Activated CD8-positive, alpha-beta memory T cell treated with anti-CD3 and anti-CD28 coated beads, Interleukin-2, amount 50 U/mL, for 24 hours (primary cell): ENCODE results near the gene PPP2R2C.

Experiments
- DNase-seq: peaks from one replicate; pipeline ENCODE4 v3.0.0-alpha.2; 2020; ENCODE audit errors: extremely low read depth

Gene PPP2R2C

GRCh38 chr4:6332042-6332668 is 140.3 kb downstream of the PPP2R2C start:
- no peak for DNase-seq

DNA sequence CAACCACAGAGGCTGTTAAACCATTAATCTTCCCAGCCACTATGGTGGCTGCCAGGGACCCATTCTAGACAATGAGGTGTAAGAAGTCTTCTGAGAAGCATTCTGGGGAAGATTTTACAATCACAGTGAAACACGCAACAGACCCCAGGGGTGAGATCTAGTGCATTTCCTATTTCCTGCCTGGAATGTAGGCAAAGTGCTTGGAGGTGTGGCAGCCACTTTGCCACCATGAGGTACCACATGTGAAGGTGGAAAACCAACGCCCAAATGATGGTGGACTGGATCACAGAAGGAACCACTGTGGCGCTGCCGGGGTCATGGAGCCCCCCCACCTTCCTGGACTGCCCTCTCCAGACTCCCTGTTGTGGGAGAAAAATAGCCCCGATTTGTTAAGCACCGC is 140.9 kb downstream of the PPP2R2C start:
- no peak for DNase-seq

- no peak for DNase-seq
Observed at GRCh38 chr4:6331018-6331417, 141.4 kb downstream of the PPP2R2C start.

GRCh38 chr4:6330384-6330767 is 142.0 kb downstream of the PPP2R2C start:
- no peak for DNase-seq

DNA sequence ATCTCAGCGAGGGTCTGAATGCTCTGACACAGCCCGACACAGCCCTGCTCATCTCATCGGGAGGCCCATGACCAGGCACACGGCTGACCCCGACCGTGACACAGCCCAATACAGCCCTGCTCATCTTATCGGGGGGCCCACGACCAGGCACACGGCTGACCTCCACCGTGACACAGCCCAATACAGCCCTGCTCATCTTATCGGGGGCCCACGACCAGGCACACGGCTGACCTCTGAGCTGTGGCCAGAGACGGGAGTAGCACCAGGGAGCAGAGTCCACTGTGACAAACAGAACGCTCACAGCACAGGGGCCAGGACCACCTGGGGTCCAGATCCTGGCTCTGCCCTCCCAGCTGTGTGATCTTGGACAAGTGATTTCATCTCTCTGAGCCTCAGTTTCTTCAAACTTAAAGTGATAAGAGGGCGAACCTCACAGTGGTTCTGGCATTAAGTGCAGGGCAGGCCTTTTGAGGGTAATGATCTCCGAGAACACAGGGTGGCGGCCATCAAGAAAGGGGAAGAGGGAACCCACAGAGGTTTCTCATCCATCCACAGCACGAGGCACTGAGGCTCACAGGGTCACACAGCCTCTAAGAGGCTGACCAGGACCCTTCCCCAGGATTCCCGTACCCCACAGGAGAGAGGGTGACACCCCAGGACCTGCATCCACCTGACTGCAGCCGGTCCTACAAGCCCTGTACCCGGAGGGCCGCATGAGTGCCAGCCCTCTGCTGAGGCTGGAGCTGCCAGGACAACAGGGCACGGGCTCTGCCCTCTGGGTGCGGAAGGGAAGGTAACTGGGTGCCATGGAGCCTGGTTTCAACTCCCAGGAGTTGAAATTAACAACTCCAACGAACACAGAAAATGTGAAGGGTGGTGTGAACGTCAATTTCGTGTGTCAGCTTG is 142.7 kb downstream of the PPP2R2C start:
- no peak for DNase-seq

DNA sequence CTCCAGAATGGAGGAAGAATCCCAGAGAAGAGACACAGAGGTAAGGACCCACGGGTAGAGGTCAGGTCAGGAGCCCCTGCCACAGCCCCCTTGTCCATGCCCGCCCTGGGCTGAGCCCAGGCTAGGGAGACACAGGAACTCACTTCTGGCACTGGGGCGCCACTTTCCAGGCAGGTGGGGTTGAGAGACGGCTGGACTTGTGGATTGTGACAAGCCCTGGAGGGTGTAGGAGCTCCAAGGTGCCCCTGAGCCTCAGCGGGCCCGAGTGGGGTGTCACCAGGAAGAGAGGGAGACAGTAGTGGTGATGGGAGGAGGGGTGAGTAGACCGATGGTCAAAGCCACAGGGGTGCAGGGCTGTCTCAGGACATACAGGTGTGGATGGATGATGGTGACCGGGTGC is 143.9 kb downstream of the PPP2R2C start:
- DNase-seq = no peak

GRCh38 chr4:6327220-6327917 is 145.0 kb downstream of the PPP2R2C start:
- peak; percentile 54 for DNase-seq

- no peak for DNase-seq
Observed at GRCh38 chr4:6326312-6327060, 145.9 kb downstream of the PPP2R2C start.

DNA sequence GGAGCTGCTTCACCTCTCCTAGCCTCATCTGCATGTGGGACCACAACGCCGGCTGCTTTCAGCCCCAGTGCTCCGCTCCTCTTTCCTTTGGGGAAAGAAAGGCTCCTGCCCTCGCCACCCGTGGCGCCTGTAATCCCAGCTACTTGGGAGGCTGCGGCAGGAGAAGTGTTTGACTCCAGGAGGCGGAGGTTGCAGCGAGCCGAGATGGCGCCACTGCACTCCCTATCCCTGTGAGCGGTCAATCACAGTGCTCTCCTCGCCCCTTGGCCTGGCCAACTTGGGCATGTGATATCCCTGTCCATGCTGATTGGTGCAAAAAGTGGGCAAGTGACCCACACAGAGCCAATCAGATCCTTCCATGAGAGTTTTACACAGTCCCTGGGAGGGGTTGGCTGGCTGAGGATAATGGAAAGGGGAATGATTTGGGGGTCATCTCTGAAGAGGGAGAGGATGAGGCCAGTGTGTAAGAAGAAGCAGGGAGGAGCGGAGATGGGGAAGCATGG is 146.6 kb downstream of the PPP2R2C start:
- DNase-seq = no peak

DNA sequence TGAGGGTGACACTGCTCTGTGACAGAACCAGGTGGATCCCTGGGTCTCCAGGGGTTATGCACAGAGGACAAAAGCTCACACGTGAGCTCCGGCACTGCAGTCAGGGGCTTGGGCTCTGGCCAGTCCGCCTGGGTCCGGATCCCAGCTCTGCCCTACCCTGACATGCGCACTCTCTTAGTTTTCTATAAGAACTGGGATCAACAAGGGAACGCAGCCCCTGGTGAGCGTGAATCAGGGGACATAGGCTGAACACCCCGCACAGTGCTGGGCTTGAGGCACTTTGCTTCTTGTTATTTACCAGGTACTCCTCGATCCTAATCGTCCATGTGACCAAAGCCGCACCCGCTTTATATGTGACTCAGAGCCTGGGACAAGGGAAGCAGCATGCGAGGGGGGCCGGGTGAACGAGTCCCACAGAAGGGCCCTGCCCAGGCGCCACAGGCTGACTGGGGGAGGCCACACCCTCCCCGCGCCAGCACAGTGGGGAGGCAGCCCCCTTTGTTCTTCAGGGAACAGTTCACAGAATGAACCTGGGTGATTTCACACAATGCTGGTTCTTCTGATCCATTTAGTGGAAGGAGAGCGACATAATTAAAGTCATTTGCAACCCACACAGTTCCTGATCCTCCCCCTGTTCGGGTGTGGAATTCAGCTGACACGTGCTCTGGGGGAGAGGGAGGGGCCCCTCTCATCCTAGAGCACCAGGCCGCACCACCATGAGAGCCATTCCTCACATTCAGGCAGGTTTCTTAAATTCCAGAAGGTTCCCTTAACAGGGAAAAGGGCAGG is 147.2 kb downstream of the PPP2R2C start:
- DNase-seq = no peak

DNA sequence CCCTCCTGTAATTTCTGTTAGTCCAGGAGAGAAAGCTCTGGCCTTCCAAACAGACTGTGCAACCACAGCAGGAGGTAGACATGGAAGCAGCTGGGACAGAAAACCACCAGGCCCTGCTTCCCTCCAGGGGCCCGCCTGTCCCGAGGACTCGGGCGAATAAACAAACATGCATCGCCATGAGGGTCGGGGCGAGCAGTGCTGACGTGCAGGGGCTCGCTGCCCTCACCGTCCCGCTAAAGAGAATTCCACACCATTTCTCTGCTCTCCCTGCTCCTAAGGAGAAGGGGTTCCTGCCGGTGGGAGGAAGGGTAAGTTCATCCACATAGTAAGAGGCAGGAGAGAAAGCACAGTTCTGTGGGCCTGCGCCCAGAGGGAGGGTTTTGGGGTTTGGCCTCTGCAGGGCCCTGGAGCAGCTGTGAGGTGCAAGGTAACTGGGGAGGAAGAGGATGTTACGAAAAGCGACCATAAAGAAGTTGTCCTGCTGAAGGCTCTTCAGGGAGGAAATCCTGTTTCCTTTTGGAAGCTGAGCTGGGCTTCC is 147.9 kb downstream of the PPP2R2C start:
- no peak for DNase-seq

GRCh38 chr4:6322761-6323566 is 149.4 kb downstream of the PPP2R2C start:
- DNase-seq = no peak

- no peak for DNase-seq
Observed at GRCh38 chr4:6322067-6322760, 150.2 kb downstream of the PPP2R2C start.

- no peak for DNase-seq
Observed at GRCh38 chr4:6321361-6321760, 151.1 kb downstream of the PPP2R2C start.

GRCh38 chr4:6320663-6321062 is 151.8 kb downstream of the PPP2R2C start:
- DNase-seq = no peak

DNA sequence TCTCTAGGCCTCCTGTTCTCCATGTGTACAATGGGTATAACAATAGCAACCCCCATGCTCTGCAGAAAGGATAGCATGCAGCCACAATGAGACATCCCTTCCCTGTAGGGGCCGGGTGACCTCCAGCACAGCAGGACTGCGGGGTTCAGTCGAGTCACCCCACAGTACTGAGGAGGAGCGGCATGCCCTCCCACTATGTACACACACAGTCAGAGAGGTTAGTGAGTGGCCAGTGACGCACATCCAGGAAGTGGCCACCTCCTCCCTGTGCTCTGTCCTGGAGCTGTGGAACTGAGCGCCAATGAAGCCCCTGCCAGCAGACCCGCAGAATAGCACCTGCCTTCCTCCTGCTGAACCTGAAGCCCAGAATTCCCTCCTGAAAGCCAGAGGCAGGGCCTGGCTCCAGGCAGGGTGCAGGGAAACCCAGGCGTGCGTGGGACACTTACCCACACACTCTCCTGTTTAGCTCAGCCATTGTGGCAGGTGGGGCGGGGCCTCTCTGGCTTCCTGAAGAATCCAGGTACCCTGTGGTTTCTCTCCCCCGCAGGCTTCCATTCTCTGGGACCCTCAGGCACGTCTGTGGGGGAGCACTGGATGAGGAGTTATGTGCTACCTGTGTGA is 152.8 kb downstream of the PPP2R2C start:
- no peak for DNase-seq

GRCh38 chr4:6318206-6318605 is 154.2 kb downstream of the PPP2R2C start:
- no peak for DNase-seq

- no peak for DNase-seq
Observed at GRCh38 chr4:6316461-6317003, 155.9 kb downstream of the PPP2R2C start.
